SK-N-SH treated with all-trans-retinoic acid at 6 μM for 48 hours (cell line): ENCODE measurements around the gene HOXB4.

Experiments
- ATAC-seq: fragments of 200-7000 bp; cut with Tn5 transposase; 3 replicates; pipeline ENCODE4 v1.9.1; 2020; ENCODE audit warnings: mild to moderate bottlenecking, moderate library complexity
- BACH2 ChIP-seq: fragments of 250-450 bp; sonication (Bioruptor Pico); IDR thresholded peaks from 2 replicates; pipeline ENCODE4 v1.9.0; 2021; ENCODE audit warnings: mild to moderate bottlenecking, borderline replicate concordance
- CREB5 ChIP-seq: fragments of 250-450 bp; sonication (Bioruptor Pico); IDR thresholded peaks from 2 replicates; pipeline ENCODE4 v1.5.1; 2020; ENCODE audit warnings: low read depth, mild to moderate bottlenecking, moderate library complexity
- CSDC2 ChIP-seq: fragments of 250-450 bp; sonication (Bioruptor Pico); IDR thresholded peaks from 2 replicates; pipeline ENCODE4 v1.5.0; 2020; ENCODE audit warnings: mild to moderate bottlenecking, moderate library complexity
- CSRNP3 ChIP-seq: fragments of 250-450 bp; sonication (Bioruptor Pico); IDR thresholded peaks from 2 replicates; pipeline ENCODE4 v1.5.1; 2021; ENCODE audit warnings: mild to moderate bottlenecking, moderate library complexity
- ISL1 ChIP-seq: fragments of 250-450 bp; sonication (Bioruptor Pico); IDR thresholded peaks from 2 replicates; pipeline ENCODE4 v2.1.2; 2022; ENCODE audit warnings: mild to moderate bottlenecking, moderate library complexity
- OSR1 ChIP-seq: fragments of 250-450 bp; sonication (Bioruptor Pico); IDR thresholded peaks from 2 replicates; pipeline ENCODE4 v1.8.0; 2022; ENCODE audit warnings: moderate library complexity, mild to moderate bottlenecking, inconsistent platforms
- PATZ1 ChIP-seq: fragments of 250-450 bp; sonication (Bioruptor Pico); IDR thresholded peaks from 2 replicates; pipeline ENCODE4 v1.8.0; 2020; ENCODE audit warnings: mild to moderate bottlenecking, moderate library complexity, borderline replicate concordance
- POU6F1 ChIP-seq: fragments of 250-450 bp; sonication (Bioruptor Pico); IDR thresholded peaks from 2 replicates; pipeline ENCODE4 v1.8.0; 2021; ENCODE audit warnings: low read depth, mild to moderate bottlenecking, moderate library complexity, borderline replicate concordance
- PPARA ChIP-seq: fragments of 250-450 bp; sonication (Bioruptor Pico); IDR thresholded peaks from 2 replicates; pipeline ENCODE4 v1.5.0; 2020; ENCODE audit warnings: mild to moderate bottlenecking, borderline replicate concordance
- RARB ChIP-seq: fragments of 250-450 bp; sonication (Bioruptor Pico); IDR thresholded peaks from 2 replicates; pipeline ENCODE4 v1.8.0; 2021; ENCODE audit warnings: mild to moderate bottlenecking, moderate library complexity
- TSHZ2 ChIP-seq: fragments of 250-450 bp; sonication (Bioruptor Pico); IDR thresholded peaks from 2 replicates; pipeline ENCODE4 v1.5.0; 2020; ENCODE audit warnings: mild to moderate bottlenecking, moderate library complexity
- ZC3H10 ChIP-seq: fragments of 250-450 bp; sonication (Bioruptor Pico); IDR thresholded peaks from 2 replicates; pipeline ENCODE4 v1.5.1; 2021; ENCODE audit warnings: mild to moderate bottlenecking, moderate library complexity
- ZFP3 ChIP-seq: fragments of 250-450 bp; sonication (Bioruptor Pico); IDR thresholded peaks from 2 replicates; pipeline ENCODE4 v1.5.0; 2020; ENCODE audit warnings: mild to moderate bottlenecking, moderate library complexity
- ZFP30 ChIP-seq: fragments of 450-650 bp; formaldehyde crosslinking; IDR thresholded peaks from 2 replicates; pipeline ENCODE4 v1.5.0; 2022; ENCODE audit warnings: mild to moderate bottlenecking, moderate library complexity
- ZNF565 ChIP-seq: fragments of 450-650 bp; formaldehyde crosslinking; conservative IDR thresholded peaks from 2 replicates; pipeline ENCODE4 v1.5.0; 2020; ENCODE audit warnings: low read depth, mild to moderate bottlenecking, moderate library complexity
- ZNF70 ChIP-seq: fragments of 450-650 bp; formaldehyde crosslinking; IDR thresholded peaks from 2 replicates; pipeline ENCODE4 v1.5.0; 2020; ENCODE audit warnings: mild to moderate bottlenecking, moderate library complexity
- ZNF8 ChIP-seq: fragments of 450-650 bp; formaldehyde crosslinking; IDR thresholded peaks from 2 replicates; pipeline ENCODE4 v1.5.0; 2020; ENCODE audit warnings: mild to moderate bottlenecking, moderate library complexity

HOXB4 gene

GRCh38 chr17:48568499-48569239 is 9.5 kb downstream of the HOXB4 start:
- TF ChIP-seq RARB (CRISPR knock-in tag), result no peak
- no peak for ATAC-seq

GRCh38 chr17:48567646-48568354 is 10.3 kb downstream of the HOXB4 start:
- ATAC-seq, result no peak
- TF ChIP-seq ZFP30 (CRISPR knock-in tag), result no peak
- TF ChIP-seq PATZ1 (CRISPR knock-in tag), result no peak
- TF ChIP-seq CSRNP3, result no peak
- TF ChIP-seq RARB (CRISPR knock-in tag), result no peak
- TF ChIP-seq TSHZ2 (CRISPR knock-in tag), result no peak
- TF ChIP-seq ZFP3 (CRISPR knock-in tag), result no peak
- no peak for TF ChIP-seq ZNF70 (CRISPR knock-in tag)
- no peak for TF ChIP-seq CSDC2 (CRISPR knock-in tag)

- TF ChIP-seq OSR1, result no peak
- TF ChIP-seq CREB5 (CRISPR knock-in tag), result no peak
- TF ChIP-seq BACH2 (CRISPR knock-in tag), result no peak
- no peak for TF ChIP-seq CSRNP3
- TF ChIP-seq RARB (CRISPR knock-in tag), result no peak
- TF ChIP-seq CSDC2 (CRISPR knock-in tag), result no peak
- no peak for TF ChIP-seq ISL1 (CRISPR knock-in tag)
- no peak for TF ChIP-seq ZNF8
- TF ChIP-seq ZC3H10, result no peak
- TF ChIP-seq POU6F1, result no peak
- TF ChIP-seq PPARA (CRISPR knock-in tag), result no peak
- ATAC-seq, result no peak
Measured at GRCh38 chr17:48567209-48567608, 10.9 kb downstream of the HOXB4 start.

- ATAC-seq, result no peak
- TF ChIP-seq CSRNP3, result no peak
- no peak for TF ChIP-seq ZFP30 (CRISPR knock-in tag)
- TF ChIP-seq RARB (CRISPR knock-in tag), result no peak
- TF ChIP-seq CSDC2 (CRISPR knock-in tag), result no peak
- TF ChIP-seq ZFP3 (CRISPR knock-in tag), result no peak
- TF ChIP-seq ZNF565, result no peak
- no peak for TF ChIP-seq ZNF8
- no peak for TF ChIP-seq TSHZ2 (CRISPR knock-in tag)
Measured at GRCh38 chr17:48566717-48567116, 11.4 kb downstream of the HOXB4 start.
